CD4-positive, alpha-beta T cell (primary cell): ENCODE data around the gene LRRC72. TPM values are rescaled to one million over a fixed set of nuclear protein-coding genes. Genes with fewer than 3 reads are reported as not detected.

Source experiments
- ATAC-seq: fragments of 200-7000 bp; cut with Tn5 transposase; one replicate; pipeline ENCODE4 v1.10.0; 2022; ENCODE audit warnings: mild to moderate bottlenecking; ENCODE audit not compliant: poor library complexity
- CTCF ChIA-PET: fragments of 350-600 bp; sonication (Branson Sonifier 250); formaldehyde crosslinking; loops from one replicate; lab custom pipeline; 2021; ENCODE audit warnings: antibody characterized with exemption, inconsistent platforms; lab: Charles Lee
- POLR2A ChIA-PET: fragments of 350-600 bp; sonication (Branson Sonifier 250); formaldehyde crosslinking; loops from one replicate; lab custom pipeline; 2021; ENCODE audit warnings: antibody characterized with exemption, inconsistent platforms; lab: Charles Lee
- DNase-seq, 14 experiments: peaks; one replicate each; pipeline ENCODE4 v3.0.0-alpha.2; 2013 to 2020; ENCODE audit warnings: mixed read lengths in 2 of 14
- H3K27ac ChIP-seq, 2 donors: one replicate each; pipeline versions ENCODE4 v1.5.1 to v1.7.0; 2013; ENCODE audit warnings: low read length in 2 of 2, low read depth in 1 of 2, mild to moderate bottlenecking in 1 of 2
- H3K27me3 ChIP-seq, 2 experiments: 1 replicate in 1 of 2; 2 replicates in 1 of 2; pipeline versions ENCODE4 v1.6.1 to v1.7.0; 2013; ENCODE audit warnings: low read length in 2 of 2, control low read depth in 1 of 2, mild to moderate bottlenecking in 1 of 2, moderate library complexity in 1 of 2; ENCODE audit not compliant: insufficient read depth in 2 of 2, control insufficient read depth in 1 of 2
- H3K36me3 ChIP-seq: one replicate; pipeline ENCODE4 v1.6.1; 2013; ENCODE audit warnings: low read length, control low read depth; ENCODE audit not compliant: insufficient read depth
- H3K4me1 ChIP-seq: one replicate; pipeline ENCODE4 v1.6.1; 2013; ENCODE audit warnings: low read length, control low read depth; ENCODE audit not compliant: insufficient read depth
- H3K4me3 ChIP-seq: one replicate; pipeline ENCODE4 v1.5.1; 2013; ENCODE audit warnings: mild to moderate bottlenecking, low read length, moderate library complexity
- H3K9me3 ChIP-seq, 2 experiments: 1 replicate in 1 of 2; 2 replicates in 1 of 2; pipeline versions ENCODE4 v1.6.1 to v1.7.0; 2013; ENCODE audit warnings: low read length in 2 of 2, mild to moderate bottlenecking in 2 of 2, control low read depth in 1 of 2, moderate library complexity in 1 of 2; ENCODE audit not compliant: control insufficient read depth in 1 of 2, insufficient read depth in 1 of 2
- H3K27ac Mint-ChIP-seq: one replicate; pipeline ENCODE4 v1.8.0; 2020; ENCODE audit warnings: mixed read lengths
- H3K27me3 Mint-ChIP-seq: one replicate; pipeline ENCODE4 v1.8.0; 2021; ENCODE audit warnings: mixed read lengths
- H3K36me3 Mint-ChIP-seq: one replicate; pipeline ENCODE4 v1.8.0; 2021; ENCODE audit warnings: low read depth, mixed read lengths
- H3K4me1 Mint-ChIP-seq: one replicate; pipeline ENCODE4 v1.8.0; 2021; ENCODE audit warnings: low read depth, mixed read lengths
- H3K4me3 Mint-ChIP-seq: one replicate; pipeline ENCODE4 v1.8.0; 2020; ENCODE audit warnings: mild to moderate bottlenecking, mixed read lengths
- H3K9me3 Mint-ChIP-seq: one replicate; pipeline ENCODE4 v1.8.0; 2020; ENCODE audit warnings: mixed read lengths
- intact Hi-C, 2 experiments: fragments of 100-400 bp; cut with DNase I in 1 of 2; cut with micrococcal nuclease in 1 of 2; formaldehyde crosslinking; loops; one replicate each; pipeline versions ENCODE4 v1.15.1 to v1.9.0; 2023 to 2025; cut with DNase I, micrococcal nuclease
- total RNA-seq, 174 experiments: library from RNA in 2 of 174; stranded (reverse) in 2 of 174; gene quantifications; one replicate each; pipeline ENCODE4 v1.2.3 and lab custom pipeline; 2021 to 2026
- TF ChIP-seq, protein P1 (sequence below): fragments of 200-600 bp; IDR thresholded peaks from one replicate; pipeline ENCODE4 v1.8.0; 2022; ENCODE audit warnings: antibody characterized with exemption, mild to moderate bottlenecking

Gene LRRC72
- total RNA-seq, 2 experiments from 2014 or later: not detected

GRCh38 chr7:16564023-16564380 lies 37.4 kb downstream of the LRRC72 start:
- POLR2A ChIA-PET: interaction anchor here (1.6 to 2.4 kb wide), 2 partner anchors 131 to 143 kb away, joined by 8 to 16 read pairs; partner anchors contain the start of gene CRPPA
- Mint-ChIP-seq H3K27me3 (peaks cover 5% of the 10 kb centered on the region), H3K27ac (peak overlapping the region; percentile 45), H3K4me1 (peaks cover 26% of the 10 kb centered on the region), H3K36me3 (no peaks in the 10 kb centered on the region), H3K4me3 (peak overlapping the region; percentile 84), H3K9me3 (no peaks in the 10 kb centered on the region)
- peak in 2 of 14 experiments; percentile 8 to 9 for DNase-seq
- Histone ChIP-seq H3K9me3 (no peaks in the 10 kb centered on the region), H3K4me1 (peaks cover 3% of the 10 kb centered on the region), H3K4me3 (no peak overlapping the region), H3K27ac (no peak overlapping the region), H3K36me3 (no peaks in the 10 kb centered on the region), H3K27me3 (no peaks in the 10 kb centered on the region)
- CTCF ChIA-PET: no interaction called here
- TF ChIP-seq, protein P1, sequence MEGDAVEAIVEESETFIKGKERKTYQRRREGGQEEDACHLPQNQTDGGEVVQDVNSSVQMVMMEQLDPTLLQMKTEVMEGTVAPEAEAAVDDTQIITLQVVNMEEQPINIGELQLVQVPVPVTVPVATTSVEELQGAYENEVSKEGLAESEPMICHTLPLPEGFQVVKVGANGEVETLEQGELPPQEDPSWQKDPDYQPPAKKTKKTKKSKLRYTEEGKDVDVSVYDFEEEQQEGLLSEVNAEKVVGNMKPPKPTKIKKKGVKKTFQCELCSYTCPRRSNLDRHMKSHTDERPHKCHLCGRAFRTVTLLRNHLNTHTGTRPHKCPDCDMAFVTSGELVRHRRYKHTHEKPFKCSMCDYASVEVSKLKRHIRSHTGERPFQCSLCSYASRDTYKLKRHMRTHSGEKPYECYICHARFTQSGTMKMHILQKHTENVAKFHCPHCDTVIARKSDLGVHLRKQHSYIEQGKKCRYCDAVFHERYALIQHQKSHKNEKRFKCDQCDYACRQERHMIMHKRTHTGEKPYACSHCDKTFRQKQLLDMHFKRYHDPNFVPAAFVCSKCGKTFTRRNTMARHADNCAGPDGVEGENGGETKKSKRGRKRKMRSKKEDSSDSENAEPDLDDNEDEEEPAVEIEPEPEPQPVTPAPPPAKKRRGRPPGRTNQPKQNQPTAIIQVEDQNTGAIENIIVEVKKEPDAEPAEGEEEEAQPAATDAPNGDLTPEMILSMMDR: no peak
- intact Hi-C loops: loop anchor here in 1 of 2 experiments (5.0 kb wide), 1 partner anchor 142 kb away; the partner anchor contains the start of gene CRPPA
- ATAC-seq: peak; percentile 62

- ChIA-PET POLR2A (interaction anchor here (0.7 to 2.4 kb wide), 5 partner anchors 12 to 487 kb away, joined by 3 to 16 read pairs (median 3); partner anchors contain the start of gene CRPPA), CTCF (interaction anchor here (0.6 to 1.3 kb wide), 4 partner anchors 10 to 487 kb away, joined by 3 to 7 read pairs (median 3); no protein-coding TSS in a partner anchor)
- no peaks in the 10 kb centered on the region for H3K36me3 Mint-ChIP-seq
- H3K27me3 ChIP-seq: no peaks in the 10 kb centered on the region
- peak overlapping the region; percentile 81 for H3K4me3 Mint-ChIP-seq
- intact Hi-C loops: loop anchor here (1.0 to 5.0 kb wide), 3 partner anchors 133 to 487 kb away; partner anchors contain the start of gene CRPPA (in 1 of the 2)
- TF ChIP-seq, protein P1: peak; percentile 89
- H3K9me3 ChIP-seq: no peaks in the 10 kb centered on the region
- no peaks in the 10 kb centered on the region for H3K36me3 ChIP-seq
- H3K27me3 Mint-ChIP-seq: peaks cover 5% of the 10 kb centered on the region
- H3K9me3 Mint-ChIP-seq: no peaks in the 10 kb centered on the region
- ATAC-seq (peak; percentile 54), DNase-seq (peak in 4 of 14 experiments; percentile 12 to 64 (median 62))
- no peak overlapping the region for H3K4me3 ChIP-seq
- H3K27ac ChIP-seq: no peak overlapping the region
- no peak overlapping the region for H3K27ac Mint-ChIP-seq
- peaks cover 3% of the 10 kb centered on the region for H3K4me1 ChIP-seq
- peaks cover 26% of the 10 kb centered on the region for H3K4me1 Mint-ChIP-seq
Measured at GRCh38 chr7:16564909-16565426, 38.3 kb downstream of the LRRC72 start.

- no peaks in the 10 kb centered on the region for H3K36me3 ChIP-seq
- H3K27ac ChIP-seq: no peak overlapping the region
- ChIA-PET POLR2A (no interaction called here), CTCF (no interaction called here)
- H3K27ac Mint-ChIP-seq: no peak overlapping the region
- no peaks in the 10 kb centered on the region for H3K36me3 Mint-ChIP-seq
- no peak for ATAC-seq
- no peak overlapping the region for H3K4me3 Mint-ChIP-seq
- H3K9me3 Mint-ChIP-seq: peaks cover 2% of the 10 kb centered on the region
- no peaks in the 10 kb centered on the region for H3K4me1 ChIP-seq
- H3K9me3 ChIP-seq: no peaks in the 10 kb centered on the region
- no peaks in the 10 kb centered on the region for H3K27me3 ChIP-seq
- H3K27me3 Mint-ChIP-seq: peaks cover 21% of the 10 kb centered on the region
- no peak for DNase-seq
- intact Hi-C loops: no loop called here
- no peaks in the 10 kb centered on the region for H3K4me1 Mint-ChIP-seq
- TF ChIP-seq, protein P1: no peak
- no peak overlapping the region for H3K4me3 ChIP-seq
Measured at GRCh38 chr7:16571941-16572340, 45.3 kb downstream of the LRRC72 start.
